WTC11 (cell line): Measurements from ENCODE around the gene CASD1. TPM values are rescaled to one million over a fixed set of nuclear protein-coding genes. Genes with fewer than 3 reads are reported as not detected.

Experiments
- ATAC-seq: fragments of 200-7000 bp; cut with Tn5 transposase; 2 replicates; pipeline ENCODE4 v1.10.0; 2021; ENCODE audit warnings: mild to moderate bottlenecking, moderate library complexity
- CTCF ChIA-PET: fragments of 300-600 bp; sonication (Branson Sonifier 250); formaldehyde crosslinking; loops from one replicate; lab custom pipeline; 2021; ENCODE audit warnings: antibody characterized with exemption; lab: Charles Lee
- POLR2A ChIA-PET: fragments of 350-600 bp; sonication (Branson Sonifier 250); formaldehyde crosslinking; loops from one replicate; lab custom pipeline; 2021; ENCODE audit warnings: antibody characterized with exemption; lab: Charles Lee
- DNase-seq: peaks from one replicate; pipeline ENCODE4 v3.0.0; 2021; ENCODE audit warnings: low spot score
- H3K27ac Mint-ChIP-seq: 2 replicates; pipeline ENCODE4 v1.8.0; 2021; ENCODE audit warnings: mixed read lengths
- H3K27me3 Mint-ChIP-seq: 2 replicates; pipeline ENCODE4 v1.8.0; 2021; ENCODE audit warnings: low read depth, mild to moderate bottlenecking, moderate library complexity, mixed read lengths
- H3K36me3 Mint-ChIP-seq: 2 replicates; pipeline ENCODE4 v1.8.0; 2021; ENCODE audit warnings: mixed read lengths
- H3K4me1 Mint-ChIP-seq: 2 replicates; pipeline ENCODE4 v1.8.0; 2022; ENCODE audit warnings: mixed read lengths
- H3K4me3 Mint-ChIP-seq: 2 replicates; pipeline ENCODE4 v1.8.0; 2021; ENCODE audit warnings: mild to moderate bottlenecking, moderate library complexity, mixed read lengths
- H3K9me3 Mint-ChIP-seq: 2 replicates; pipeline ENCODE4 v1.8.0; 2021; ENCODE audit warnings: mixed read lengths
- ATF3 ChIP-seq: sonication (generic); formaldehyde crosslinking; conservative IDR thresholded peaks from 2 replicates; pipeline ENCODE4 v1.8.1; 2022; ENCODE audit warnings: mild to moderate bottlenecking, missing genetic modification reagents
- CBFB ChIP-seq: sonication (generic); formaldehyde crosslinking; IDR thresholded peaks from 2 replicates; pipeline ENCODE4 v1.8.1; 2022; ENCODE audit warnings: mild to moderate bottlenecking, low read depth, missing genetic modification reagents
- CTCF ChIP-seq: fragments of 200-600 bp; IDR thresholded peaks from 2 replicates; pipeline ENCODE4 v1.8.0; 2022; ENCODE audit warnings: antibody characterized with exemption
- EMX1 ChIP-seq: fragments of 250-450 bp; sonication (Bioruptor Pico); IDR thresholded peaks from 2 replicates; pipeline ENCODE4 v1.8.0; 2021; ENCODE audit warnings: mild to moderate bottlenecking
- ESRRA ChIP-seq: sonication (generic); formaldehyde crosslinking; IDR thresholded peaks from 2 replicates; pipeline ENCODE4 v1.8.1; 2022; ENCODE audit warnings: mild to moderate bottlenecking, missing genetic modification reagents, borderline replicate concordance
- FOXP4 ChIP-seq: sonication (generic); formaldehyde crosslinking; IDR thresholded peaks from 2 replicates; pipeline ENCODE4 v1.8.0; 2022; ENCODE audit warnings: mild to moderate bottlenecking, missing genetic modification reagents
- GABPB1 ChIP-seq: sonication (generic); formaldehyde crosslinking; IDR thresholded peaks from 2 replicates; pipeline ENCODE4 v1.8.1; 2023; ENCODE audit warnings: mild to moderate bottlenecking, missing genetic modification reagents
- GRHL2 ChIP-seq: fragments of 250-450 bp; sonication (Bioruptor Pico); IDR thresholded peaks from 2 replicates; pipeline ENCODE4 v1.8.0; 2022; ENCODE audit warnings: mild to moderate bottlenecking, moderate library complexity; ENCODE audit not compliant: insufficient replicate concordance, severe bottlenecking
- GTF2I ChIP-seq: fragments of 250-450 bp; sonication (Bioruptor Pico); conservative IDR thresholded peaks from 2 replicates; pipeline ENCODE4 v1.4.0; 2021; ENCODE audit warnings: mild to moderate bottlenecking
- JAZF1 ChIP-seq: fragments of 250-450 bp; sonication (Bioruptor Pico); IDR thresholded peaks from 2 replicates; pipeline ENCODE4 v1.9.0; 2021; ENCODE audit warnings: moderate library complexity, mild to moderate bottlenecking, inconsistent platforms
- JUN ChIP-seq: sonication (generic); formaldehyde crosslinking; IDR thresholded peaks from 2 replicates; pipeline ENCODE4 v1.8.0; 2023; ENCODE audit warnings: mild to moderate bottlenecking, missing genetic modification reagents
- MYBL2 ChIP-seq: sonication (generic); formaldehyde crosslinking; IDR thresholded peaks from 2 replicates; pipeline ENCODE4 v1.8.1; 2023; ENCODE audit warnings: mild to moderate bottlenecking, moderate library complexity, missing genetic modification reagents
- NFE2L1 ChIP-seq: sonication (generic); formaldehyde crosslinking; IDR thresholded peaks from 2 replicates; pipeline ENCODE4 v1.8.1; 2023; ENCODE audit warnings: missing genetic modification reagents
- NFYB ChIP-seq: sonication (generic); formaldehyde crosslinking; conservative IDR thresholded peaks from 2 replicates; pipeline ENCODE4 v1.8.0; 2022; ENCODE audit warnings: low read depth, missing genetic modification reagents
- OVOL2 ChIP-seq: fragments of 250-450 bp; sonication (Bioruptor Pico); IDR thresholded peaks from 2 replicates; pipeline ENCODE4 v1.9.0; 2021; ENCODE audit warnings: mild to moderate bottlenecking, borderline replicate concordance
- PRRX2 ChIP-seq: fragments of 250-450 bp; sonication (Bioruptor Pico); IDR thresholded peaks from 2 replicates; pipeline ENCODE4 v1.8.0; 2021; ENCODE audit warnings: mild to moderate bottlenecking
- SMAD3 ChIP-seq: sonication (generic); formaldehyde crosslinking; IDR thresholded peaks from 2 replicates; pipeline ENCODE4 v1.8.0; 2022; ENCODE audit warnings: missing genetic modification reagents, mild to moderate bottlenecking, borderline replicate concordance
- TEAD4 ChIP-seq: sonication (generic); formaldehyde crosslinking; IDR thresholded peaks from 2 replicates; pipeline ENCODE4 v1.8.0; 2022; ENCODE audit warnings: mild to moderate bottlenecking, missing genetic modification reagents
- USF1 ChIP-seq: sonication (generic); formaldehyde crosslinking; IDR thresholded peaks from 2 replicates; pipeline ENCODE4 v1.8.0; 2022; ENCODE audit warnings: mild to moderate bottlenecking, missing genetic modification reagents
- ZNF121 ChIP-seq: sonication (generic); formaldehyde crosslinking; IDR thresholded peaks from 2 replicates; pipeline ENCODE4 v1.8.0; 2023; ENCODE audit warnings: missing genetic modification reagents
- ZNF138 ChIP-seq: sonication (generic); formaldehyde crosslinking; conservative IDR thresholded peaks from 2 replicates; pipeline ENCODE4 v1.8.1; 2022; ENCODE audit warnings: mild to moderate bottlenecking, moderate library complexity, missing genetic modification reagents
- ZNF423 ChIP-seq: fragments of 250-450 bp; sonication (Bioruptor Pico); IDR thresholded peaks from 2 replicates; pipeline ENCODE4 v2.1.2; 2022; ENCODE audit warnings: mild to moderate bottlenecking, moderate library complexity
- total RNA-seq: library from RNA; stranded (reverse); gene quantifications from 3 replicates; pipeline ENCODE4 v1.2.3, GENCODE V29; 2021
- TF ChIP-seq, protein P1 (sequence below): sonication (generic); formaldehyde crosslinking; IDR thresholded peaks from 2 replicates; pipeline ENCODE4 v1.8.1; 2023; ENCODE audit warnings: mild to moderate bottlenecking, moderate library complexity, missing genetic modification reagents
- TF ChIP-seq, protein P2 (sequence below): sonication (generic); formaldehyde crosslinking; IDR thresholded peaks from 2 replicates; pipeline ENCODE4 v1.8.0; 2023; ENCODE audit warnings: missing genetic modification reagents
- TF ChIP-seq, protein P3 (sequence below): fragments of 250-450 bp; sonication (Bioruptor Pico); IDR thresholded peaks from 2 replicates; pipeline ENCODE4 v2.1.2; 2022; ENCODE audit warnings: mild to moderate bottlenecking, moderate library complexity
- TF ChIP-seq, protein P4 (sequence below): fragments of 250-450 bp; sonication (Bioruptor Pico); IDR thresholded peaks from 2 replicates; pipeline ENCODE4 v1.9.0; 2021; ENCODE audit warnings: mild to moderate bottlenecking, borderline replicate concordance

Gene CASD1
- total RNA-seq, 1 experiment from 2014 or later = 19.5 TPM

DNA sequence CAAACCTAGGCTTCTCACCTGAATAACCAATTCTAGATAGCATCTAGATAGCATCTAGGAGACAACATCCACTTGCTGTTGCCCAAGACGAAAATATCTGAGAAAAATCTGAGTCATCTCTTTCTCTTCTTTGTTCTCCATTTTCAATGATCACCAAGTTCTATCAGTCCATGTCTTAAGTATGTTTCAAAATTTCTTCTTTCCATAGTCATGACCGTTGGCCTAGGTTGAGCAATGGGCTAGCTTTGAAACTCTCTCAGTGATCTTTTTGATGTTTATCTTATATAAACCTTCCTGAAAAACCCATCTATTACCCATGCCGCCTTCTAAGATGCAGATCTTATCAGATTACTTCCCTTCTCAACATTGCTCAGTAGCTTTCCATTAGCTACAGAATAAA lies 23.4 kb upstream of the CASD1 start:
- peaks cover 11% of the 10 kb centered on the region for H3K9me3 Mint-ChIP-seq
- H3K36me3 Mint-ChIP-seq = no peaks in the 10 kb centered on the region
- TF ChIP-seq JAZF1 (no peak), EMX1 (CRISPR knock-in tag) (no peak), MYBL2 (CRISPR knock-in tag) (no peak), ATF3 (CRISPR knock-in tag) (no peak), GABPB1 (CRISPR knock-in tag) (no peak), NFYB (CRISPR knock-in tag) (no peak), CBFB (CRISPR knock-in tag) (no peak), GRHL2 (CRISPR knock-in tag) (no peak), OVOL2 (no peak), ZNF423 (CRISPR knock-in tag) (no peak), JUN (CRISPR knock-in tag) (no peak), USF1 (CRISPR knock-in tag) (no peak), GTF2I (CRISPR knock-in tag) (no peak), NFE2L1 (CRISPR knock-in tag) (no peak), PRRX2 (CRISPR knock-in tag) (no peak), CTCF (no peak), ZNF121 (CRISPR knock-in tag) (no peak)
- TF ChIP-seq, protein P1, sequence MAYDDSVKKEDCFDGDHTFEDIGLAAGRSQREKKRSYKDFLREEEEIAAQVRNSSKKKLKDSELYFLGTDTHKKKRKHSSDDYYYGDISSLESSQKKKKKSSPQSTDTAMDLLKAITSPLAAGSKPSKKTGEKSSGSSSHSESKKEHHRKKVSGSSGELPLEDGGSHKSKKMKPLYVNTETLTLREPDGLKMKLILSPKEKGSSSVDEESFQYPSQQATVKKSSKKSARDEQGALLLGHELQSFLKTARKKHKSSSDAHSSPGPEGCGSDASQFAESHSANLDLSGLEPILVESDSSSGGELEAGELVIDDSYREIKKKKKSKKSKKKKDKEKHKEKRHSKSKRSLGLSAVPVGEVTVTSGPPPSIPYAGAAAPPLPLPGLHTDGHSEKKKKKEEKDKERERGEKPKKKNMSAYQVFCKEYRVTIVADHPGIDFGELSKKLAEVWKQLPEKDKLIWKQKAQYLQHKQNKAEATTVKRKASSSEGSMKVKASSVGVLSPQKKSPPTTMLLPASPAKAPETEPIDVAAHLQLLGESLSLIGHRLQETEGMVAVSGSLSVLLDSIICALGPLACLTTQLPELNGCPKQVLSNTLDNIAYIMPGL (CRISPR knock-in tag) = no peak
- TF ChIP-seq, protein P2, sequence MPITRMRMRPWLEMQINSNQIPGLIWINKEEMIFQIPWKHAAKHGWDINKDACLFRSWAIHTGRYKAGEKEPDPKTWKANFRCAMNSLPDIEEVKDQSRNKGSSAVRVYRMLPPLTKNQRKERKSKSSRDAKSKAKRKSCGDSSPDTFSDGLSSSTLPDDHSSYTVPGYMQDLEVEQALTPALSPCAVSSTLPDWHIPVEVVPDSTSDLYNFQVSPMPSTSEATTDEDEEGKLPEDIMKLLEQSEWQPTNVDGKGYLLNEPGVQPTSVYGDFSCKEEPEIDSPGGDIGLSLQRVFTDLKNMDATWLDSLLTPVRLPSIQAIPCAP (CRISPR knock-in tag) = no peak
- TF ChIP-seq, protein P3, sequence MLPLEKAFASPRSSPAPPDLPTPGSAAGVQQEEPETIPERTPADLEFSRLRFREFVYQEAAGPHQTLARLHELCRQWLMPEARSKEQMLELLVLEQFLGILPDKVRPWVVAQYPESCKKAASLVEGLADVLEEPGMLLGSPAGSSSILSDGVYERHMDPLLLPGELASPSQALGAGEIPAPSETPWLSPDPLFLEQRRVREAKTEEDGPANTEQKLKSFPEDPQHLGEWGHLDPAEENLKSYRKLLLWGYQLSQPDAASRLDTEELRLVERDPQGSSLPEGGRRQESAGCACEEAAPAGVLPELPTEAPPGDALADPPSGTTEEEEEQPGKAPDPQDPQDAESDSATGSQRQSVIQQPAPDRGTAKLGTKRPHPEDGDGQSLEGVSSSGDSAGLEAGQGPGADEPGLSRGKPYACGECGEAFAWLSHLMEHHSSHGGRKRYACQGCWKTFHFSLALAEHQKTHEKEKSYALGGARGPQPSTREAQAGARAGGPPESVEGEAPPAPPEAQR = no peak
- H3K4me3 Mint-ChIP-seq = no peak overlapping the region
- POLR2A ChIA-PET = no interaction called here
- ATAC-seq (no peak), DNase-seq (no peak)
- H3K27me3 Mint-ChIP-seq = no peaks in the 10 kb centered on the region
- H3K27ac Mint-ChIP-seq = no peak overlapping the region
- H3K4me1 Mint-ChIP-seq = no peaks in the 10 kb centered on the region
- CTCF ChIA-PET = no interaction called here

GRCh38 chr7:94491410-94491809 lies 18.2 kb upstream of the CASD1 start:
- Mint-ChIP-seq H3K9me3 (peaks cover 15% of the 10 kb centered on the region), H3K27me3 (no peaks in the 10 kb centered on the region), H3K4me1 (no peaks in the 10 kb centered on the region), H3K36me3 (no peaks in the 10 kb centered on the region), H3K4me3 (no peak overlapping the region), H3K27ac (no peak overlapping the region)
- POLR2A ChIA-PET = no interaction called here
- CTCF ChIA-PET = no interaction called here
- DNase-seq (no peak), ATAC-seq (no peak)
- TF ChIP-seq TEAD4 (CRISPR knock-in tag) (no peak), FOXP4 (CRISPR knock-in tag) (no peak), ESRRA (no peak), ZNF138 (no peak), SMAD3 (no peak), GABPB1 (CRISPR knock-in tag) (no peak)
- TF ChIP-seq, protein P4, sequence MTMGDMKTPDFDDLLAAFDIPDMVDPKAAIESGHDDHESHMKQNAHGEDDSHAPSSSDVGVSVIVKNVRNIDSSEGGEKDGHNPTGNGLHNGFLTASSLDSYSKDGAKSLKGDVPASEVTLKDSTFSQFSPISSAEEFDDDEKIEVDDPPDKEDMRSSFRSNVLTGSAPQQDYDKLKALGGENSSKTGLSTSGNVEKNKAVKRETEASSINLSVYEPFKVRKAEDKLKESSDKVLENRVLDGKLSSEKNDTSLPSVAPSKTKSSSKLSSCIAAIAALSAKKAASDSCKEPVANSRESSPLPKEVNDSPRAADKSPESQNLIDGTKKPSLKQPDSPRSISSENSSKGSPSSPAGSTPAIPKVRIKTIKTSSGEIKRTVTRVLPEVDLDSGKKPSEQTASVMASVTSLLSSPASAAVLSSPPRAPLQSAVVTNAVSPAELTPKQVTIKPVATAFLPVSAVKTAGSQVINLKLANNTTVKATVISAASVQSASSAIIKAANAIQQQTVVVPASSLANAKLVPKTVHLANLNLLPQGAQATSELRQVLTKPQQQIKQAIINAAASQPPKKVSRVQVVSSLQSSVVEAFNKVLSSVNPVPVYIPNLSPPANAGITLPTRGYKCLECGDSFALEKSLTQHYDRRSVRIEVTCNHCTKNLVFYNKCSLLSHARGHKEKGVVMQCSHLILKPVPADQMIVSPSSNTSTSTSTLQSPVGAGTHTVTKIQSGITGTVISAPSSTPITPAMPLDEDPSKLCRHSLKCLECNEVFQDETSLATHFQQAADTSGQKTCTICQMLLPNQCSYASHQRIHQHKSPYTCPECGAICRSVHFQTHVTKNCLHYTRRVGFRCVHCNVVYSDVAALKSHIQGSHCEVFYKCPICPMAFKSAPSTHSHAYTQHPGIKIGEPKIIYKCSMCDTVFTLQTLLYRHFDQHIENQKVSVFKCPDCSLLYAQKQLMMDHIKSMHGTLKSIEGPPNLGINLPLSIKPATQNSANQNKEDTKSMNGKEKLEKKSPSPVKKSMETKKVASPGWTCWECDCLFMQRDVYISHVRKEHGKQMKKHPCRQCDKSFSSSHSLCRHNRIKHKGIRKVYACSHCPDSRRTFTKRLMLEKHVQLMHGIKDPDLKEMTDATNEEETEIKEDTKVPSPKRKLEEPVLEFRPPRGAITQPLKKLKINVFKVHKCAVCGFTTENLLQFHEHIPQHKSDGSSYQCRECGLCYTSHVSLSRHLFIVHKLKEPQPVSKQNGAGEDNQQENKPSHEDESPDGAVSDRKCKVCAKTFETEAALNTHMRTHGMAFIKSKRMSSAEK (CRISPR knock-in tag) = no peak
